SK-N-SH (cell line): ENCODE measurements around the gene COX4I1. TPM values are rescaled to one million over a fixed set of nuclear protein-coding genes. Genes with fewer than 3 reads are reported as not detected.

Source experiments
- CTCF ChIA-PET: fragments of 300-600, 350-600 bp; formaldehyde crosslinking; extraction: SDS; loops from one replicate; lab custom pipeline; 2021; lab: Yijun Ruan, JAX
- POLR2A ChIA-PET: fragments of 350-600 bp; sonication (Branson Sonifier 250); formaldehyde crosslinking; extraction: SDS; loops from one replicate; lab custom pipeline; 2020; ENCODE audit warnings: antibody characterized with exemption, inconsistent platforms; lab: Yijun Ruan, JAX
- DNase-seq: peaks from one replicate; pipeline ENCODE4 v3.0.0; 2012
- H2AFZ ChIP-seq: fragments of 200-600 bp; sonication (generic); 2 replicates; pipeline ENCODE4 v1.8.1; 2016; ENCODE audit warnings: antibody characterized with exemption, mild to moderate bottlenecking, low read depth
- H3F3A ChIP-seq: fragments of 200-600 bp; sonication (generic); replicated peaks from 2 replicates; pipeline ENCODE3; 2016; ENCODE audit warnings: antibody characterized with exemption, mild to moderate bottlenecking; ENCODE audit not compliant: insufficient read depth
- H3K27ac ChIP-seq, 2 experiments: fragments of 200-500 bp in 1 of 2; fragments of 200-600 bp in 1 of 2; sonication (Bioruptor generic) in 1 of 2; sonication (generic), shearing (Covaris generic) in 1 of 2; 2 replicates each; pipeline versions ENCODE4 v1.5.1 to v1.6.1; 2014 to 2016; ENCODE audit warnings: low read depth in 2 of 2, inconsistent platforms in 1 of 2, low read length in 1 of 2, mild to moderate bottlenecking in 1 of 2, mixed read lengths in 1 of 2
- H3K27me3 ChIP-seq: fragments of 200-600 bp; sonication (generic), shearing (Covaris generic); 2 replicates; pipeline ENCODE4 v1.6.1; 2016; ENCODE audit warnings: mixed run types; ENCODE audit not compliant: insufficient read depth
- H3K36me3 ChIP-seq, 2 experiments: fragments of 200-500 bp in 1 of 2; fragments of 200-600 bp in 1 of 2; sonication (Bioruptor generic) in 1 of 2; sonication (generic) in 1 of 2; replicated peaks in 1 of 2; 2 replicates each; pipeline versions ENCODE3 to v1.5.1; 2014 to 2016; ENCODE audit warnings: low read length in 1 of 2, mild to moderate bottlenecking in 1 of 2; ENCODE audit not compliant: insufficient read depth in 2 of 2, control insufficient read depth in 1 of 2
- H3K4me1 ChIP-seq, 2 experiments: fragments of 200-500 bp in 1 of 2; fragments of 200-600 bp in 1 of 2; sonication (Bioruptor generic) in 1 of 2; sonication (generic), shearing (Covaris generic) in 1 of 2; 2 replicates each; pipeline versions ENCODE4 v1.5.1 to v1.6.1; 2014 to 2016; ENCODE audit warnings: low read depth in 1 of 2, low read length in 1 of 2, mixed run types in 1 of 2; ENCODE audit not compliant: insufficient read depth in 2 of 2, control insufficient read depth in 1 of 2
- H3K4me2 ChIP-seq: fragments of 200-600 bp; sonication (generic), shearing (Covaris generic); 2 replicates; pipeline ENCODE4 v1.6.1; 2017; ENCODE audit warnings: mixed run types
- H3K4me3 ChIP-seq, 2 experiments: fragments of 200-500 bp in 1 of 2; fragments of 200-600 bp in 1 of 2; sonication (Bioruptor generic) in 1 of 2; sonication (generic), shearing (Covaris generic) in 1 of 2; 2 replicates each; pipeline versions ENCODE4 v1.5.1 to v1.8.1; 2014 to 2016; ENCODE audit warnings: low read depth in 2 of 2, inconsistent platforms in 1 of 2, low read length in 1 of 2, mild to moderate bottlenecking in 1 of 2, mixed read lengths in 1 of 2, moderate library complexity in 1 of 2
- H3K79me2 ChIP-seq: fragments of 200-600 bp; sonication (generic); 2 replicates; pipeline ENCODE4 v1.8.1; 2017; ENCODE audit warnings: mild to moderate bottlenecking; ENCODE audit not compliant: insufficient read depth
- H3K9ac ChIP-seq: fragments of 200-600 bp; sonication (generic); 2 replicates; pipeline ENCODE4 v1.6.1; 2017; ENCODE audit warnings: mixed run types
- H3K9me2 ChIP-seq: fragments of 200-600 bp; sonication (generic); 2 replicates; pipeline ENCODE4 v1.6.1; 2017; ENCODE audit warnings: mixed run types
- H3K9me3 ChIP-seq: fragments of 200-600 bp; sonication (generic); 2 replicates; pipeline ENCODE4 v1.6.1; 2017; ENCODE audit warnings: mixed run types, mild to moderate bottlenecking, moderate library complexity
- H4K20me1 ChIP-seq: fragments of 200-600 bp; sonication (generic); 2 replicates; pipeline ENCODE4 v1.6.1; 2017; ENCODE audit warnings: mild to moderate bottlenecking, mixed run types; ENCODE audit not compliant: insufficient read depth
- EZH2phosphoT487 ChIP-seq: fragments of 200-600 bp; sonication (generic); IDR thresholded peaks from 2 replicates; pipeline ENCODE4 v1.6.1; 2017; ENCODE audit warnings: low read depth, mixed run types, mild to moderate bottlenecking, antibody characterized with exemption, moderate library complexity, borderline replicate concordance
- FOSL2 ChIP-seq: IDR thresholded peaks from 2 replicates; pipeline ENCODE4 v1.4.0; 2012; ENCODE audit warnings: low read depth, mild to moderate bottlenecking, moderate library complexity, borderline replicate concordance
- MEF2A ChIP-seq: IDR thresholded peaks from 2 replicates; pipeline ENCODE4 v1.4.0; 2012; ENCODE audit warnings: low read depth, borderline replicate concordance
- MXI1 ChIP-seq: IDR thresholded peaks from 2 replicates; pipeline ENCODE4 v1.6.1; 2012; ENCODE audit warnings: mild to moderate bottlenecking, low read depth, low read length, improper control_type of control experiment
- NFIC ChIP-seq: IDR thresholded peaks from 2 replicates; pipeline ENCODE4 v1.4.0; 2012; ENCODE audit warnings: borderline replicate concordance
- RCOR1 ChIP-seq: fragments of 150-350 bp; IDR thresholded peaks from 2 replicates; pipeline ENCODE4 v1.6.1; 2017; ENCODE audit warnings: antibody characterized with exemption, low read length
- RFX5 ChIP-seq: IDR thresholded peaks from 2 replicates; pipeline ENCODE4 v1.6.1; 2012; ENCODE audit warnings: mild to moderate bottlenecking, improper control_type of control experiment, low read length
- WGBS: methylation state at CpG from one replicate; pipeline ENCODE4 v1.1.6; 2017; ENCODE audit warnings: low lambda C conversion rate; 5-methylcytosine and 5-hydroxymethylcytosine counted together
- polyA plus RNA-seq, 3 experiments: library from polyadenylated mRNA; depleted of rRNA; stranded (reverse); fragments of >200 nt; gene quantifications; 2 replicates each; pipeline ENCODE4 v1.2.3, GENCODE V29; 2012
- TF ChIP-seq, protein P1 (sequence below): fragments of 150-350 bp; IDR thresholded peaks from 2 replicates; pipeline ENCODE4 v1.6.1; 2017; ENCODE audit warnings: antibody characterized with exemption, low read length, low read depth, borderline replicate concordance
- TF ChIP-seq, protein P2 (sequence below): IDR thresholded peaks from 2 replicates; pipeline ENCODE4 v1.4.0; 2012; ENCODE audit warnings: low read depth
- TF ChIP-seq, protein P3 (sequence below): IDR thresholded peaks from 2 replicates; pipeline ENCODE4 v1.4.0; 2012; ENCODE audit warnings: low read depth, borderline replicate concordance
- TF ChIP-seq, protein P4 (sequence below): IDR thresholded peaks from 2 replicates; pipeline ENCODE4 v1.6.1; 2012; ENCODE audit warnings: mild to moderate bottlenecking, low read depth, low read length, moderate library complexity

COX4I1 gene
- polyA plus RNA-seq, 1 of the 3 experiments (the other 2 are of a cell fraction) = 1,294 TPM

DNA sequence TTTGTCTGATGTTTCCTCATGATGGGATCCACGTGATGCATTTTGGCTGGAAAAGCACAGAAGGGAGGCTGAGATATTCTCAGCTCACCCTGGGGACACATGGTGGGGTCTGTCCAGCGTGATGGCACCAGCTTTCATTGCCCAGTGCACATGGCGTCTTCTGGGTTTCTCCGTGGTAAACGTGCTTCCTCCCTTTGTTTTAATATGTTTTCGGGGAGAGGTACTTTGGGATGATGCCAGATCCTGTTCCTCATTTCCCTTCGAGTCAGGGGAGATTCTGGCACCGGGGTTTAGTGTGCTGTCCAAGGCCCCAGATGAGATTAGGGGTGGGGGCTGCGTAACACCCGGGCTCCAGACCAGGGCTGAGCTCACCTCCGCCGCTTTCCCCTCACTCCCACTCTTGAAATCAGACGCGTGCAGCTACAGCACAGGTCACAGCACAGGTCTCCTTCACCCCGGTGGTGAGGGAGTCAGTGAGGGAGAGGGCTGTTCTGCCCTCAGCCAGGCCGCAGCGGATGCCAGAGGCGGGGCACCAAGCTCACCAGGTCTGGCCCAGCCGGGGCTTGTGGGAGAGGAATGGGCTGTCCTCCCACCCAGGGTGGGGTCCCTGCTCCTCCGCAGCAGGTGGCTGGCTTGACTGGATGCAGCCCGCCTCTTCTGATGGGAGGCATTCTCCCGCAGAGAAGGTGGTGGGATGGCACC, 33.9 kb downstream of the COX4I1 start (continued):
- TF ChIP-seq, protein P1, sequence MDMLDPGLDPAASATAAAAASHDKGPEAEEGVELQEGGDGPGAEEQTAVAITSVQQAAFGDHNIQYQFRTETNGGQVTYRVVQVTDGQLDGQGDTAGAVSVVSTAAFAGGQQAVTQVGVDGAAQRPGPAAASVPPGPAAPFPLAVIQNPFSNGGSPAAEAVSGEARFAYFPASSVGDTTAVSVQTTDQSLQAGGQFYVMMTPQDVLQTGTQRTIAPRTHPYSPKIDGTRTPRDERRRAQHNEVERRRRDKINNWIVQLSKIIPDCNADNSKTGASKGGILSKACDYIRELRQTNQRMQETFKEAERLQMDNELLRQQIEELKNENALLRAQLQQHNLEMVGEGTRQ = no peak
- no peak for TF ChIP-seq RFX5
- TF ChIP-seq FOSL2 = no peak

DNA sequence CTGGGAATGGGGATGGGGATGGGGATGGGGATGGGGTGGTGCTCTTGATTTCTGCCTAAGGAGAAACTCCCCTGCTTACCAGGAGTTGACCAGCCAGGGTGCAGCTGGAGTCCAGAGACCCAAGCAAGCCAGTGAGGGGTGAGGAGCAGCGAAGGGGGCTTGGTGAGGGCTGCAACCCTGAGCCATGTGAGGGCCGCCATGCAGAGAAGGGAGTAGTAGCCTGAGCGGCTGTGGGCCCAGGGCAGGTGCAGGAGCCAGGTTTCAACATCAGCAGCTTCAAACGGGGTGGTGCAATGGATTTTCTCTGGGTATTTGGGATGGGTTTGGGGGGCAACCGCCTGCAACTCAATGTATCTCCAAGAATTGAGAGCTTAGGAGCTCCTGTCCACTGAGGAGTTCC, 35.2 kb downstream of the COX4I1 start:
- Histone ChIP-seq H2AFZ (no peak overlapping the region), H4K20me1 (no peaks in the 10 kb centered on the region), H3K79me2 (no peaks in the 10 kb centered on the region), H3K4me1 (no peaks in the 10 kb centered on the region), H3K9me3 (no peaks in the 10 kb centered on the region), H3K4me3 (no peak overlapping the region), H3K27ac (no peak overlapping the region), H3K9me2 (no peaks in the 10 kb centered on the region), H3K4me2 (no peak overlapping the region), H3K9ac (no peak overlapping the region), H3K36me3 (no peaks in the 10 kb centered on the region), H3F3A (no peaks in the 10 kb centered on the region), H3K27me3 (peaks cover 90% of the 10 kb centered on the region)
- 0% methylated on average over 3 of the region's 5 CpGs for WGBS
- no peak for DNase-seq
- ChIA-PET POLR2A (no interaction called here), CTCF (interaction anchor here (1.0 to 10.0 kb wide), 3 partner anchors 14 to 182 kb away, joined by 3 to 85 read pairs (median 4); no protein-coding TSS in a partner anchor)
- TF ChIP-seq MXI1 (no peak), NFIC (no peak), RCOR1 (no peak), EZH2phosphoT487 (no peak), MEF2A (no peak)
- TF ChIP-seq, protein P2, sequence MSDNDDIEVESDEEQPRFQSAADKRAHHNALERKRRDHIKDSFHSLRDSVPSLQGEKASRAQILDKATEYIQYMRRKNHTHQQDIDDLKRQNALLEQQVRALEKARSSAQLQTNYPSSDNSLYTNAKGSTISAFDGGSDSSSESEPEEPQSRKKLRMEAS = no peak
- TF ChIP-seq, protein P3, sequence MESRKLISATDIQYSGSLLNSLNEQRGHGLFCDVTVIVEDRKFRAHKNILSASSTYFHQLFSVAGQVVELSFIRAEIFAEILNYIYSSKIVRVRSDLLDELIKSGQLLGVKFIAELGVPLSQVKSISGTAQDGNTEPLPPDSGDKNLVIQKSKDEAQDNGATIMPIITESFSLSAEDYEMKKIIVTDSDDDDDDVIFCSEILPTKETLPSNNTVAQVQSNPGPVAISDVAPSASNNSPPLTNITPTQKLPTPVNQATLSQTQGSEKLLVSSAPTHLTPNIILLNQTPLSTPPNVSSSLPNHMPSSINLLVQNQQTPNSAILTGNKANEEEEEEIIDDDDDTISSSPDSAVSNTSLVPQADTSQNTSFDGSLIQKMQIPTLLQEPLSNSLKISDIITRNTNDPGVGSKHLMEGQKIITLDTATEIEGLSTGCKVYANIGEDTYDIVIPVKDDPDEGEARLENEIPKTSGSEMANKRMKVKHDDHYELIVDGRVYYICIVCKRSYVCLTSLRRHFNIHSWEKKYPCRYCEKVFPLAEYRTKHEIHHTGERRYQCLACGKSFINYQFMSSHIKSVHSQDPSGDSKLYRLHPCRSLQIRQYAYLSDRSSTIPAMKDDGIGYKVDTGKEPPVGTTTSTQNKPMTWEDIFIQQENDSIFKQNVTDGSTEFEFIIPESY = no peak
- TF ChIP-seq, protein P4, sequence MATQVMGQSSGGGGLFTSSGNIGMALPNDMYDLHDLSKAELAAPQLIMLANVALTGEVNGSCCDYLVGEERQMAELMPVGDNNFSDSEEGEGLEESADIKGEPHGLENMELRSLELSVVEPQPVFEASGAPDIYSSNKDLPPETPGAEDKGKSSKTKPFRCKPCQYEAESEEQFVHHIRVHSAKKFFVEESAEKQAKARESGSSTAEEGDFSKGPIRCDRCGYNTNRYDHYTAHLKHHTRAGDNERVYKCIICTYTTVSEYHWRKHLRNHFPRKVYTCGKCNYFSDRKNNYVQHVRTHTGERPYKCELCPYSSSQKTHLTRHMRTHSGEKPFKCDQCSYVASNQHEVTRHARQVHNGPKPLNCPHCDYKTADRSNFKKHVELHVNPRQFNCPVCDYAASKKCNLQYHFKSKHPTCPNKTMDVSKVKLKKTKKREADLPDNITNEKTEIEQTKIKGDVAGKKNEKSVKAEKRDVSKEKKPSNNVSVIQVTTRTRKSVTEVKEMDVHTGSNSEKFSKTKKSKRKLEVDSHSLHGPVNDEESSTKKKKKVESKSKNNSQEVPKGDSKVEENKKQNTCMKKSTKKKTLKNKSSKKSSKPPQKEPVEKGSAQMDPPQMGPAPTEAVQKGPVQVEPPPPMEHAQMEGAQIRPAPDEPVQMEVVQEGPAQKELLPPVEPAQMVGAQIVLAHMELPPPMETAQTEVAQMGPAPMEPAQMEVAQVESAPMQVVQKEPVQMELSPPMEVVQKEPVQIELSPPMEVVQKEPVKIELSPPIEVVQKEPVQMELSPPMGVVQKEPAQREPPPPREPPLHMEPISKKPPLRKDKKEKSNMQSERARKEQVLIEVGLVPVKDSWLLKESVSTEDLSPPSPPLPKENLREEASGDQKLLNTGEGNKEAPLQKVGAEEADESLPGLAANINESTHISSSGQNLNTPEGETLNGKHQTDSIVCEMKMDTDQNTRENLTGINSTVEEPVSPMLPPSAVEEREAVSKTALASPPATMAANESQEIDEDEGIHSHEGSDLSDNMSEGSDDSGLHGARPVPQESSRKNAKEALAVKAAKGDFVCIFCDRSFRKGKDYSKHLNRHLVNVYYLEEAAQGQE = no peak
